Measurements from ENCODE around the gene ANO1. TPM values are rescaled to one million over a fixed set of nuclear protein-coding genes. Genes with fewer than 3 reads are reported as not detected.

ANO1 gene
- total RNA-seq, 1 experiment from 2014 or later, result 17.8 TPM

DNA sequence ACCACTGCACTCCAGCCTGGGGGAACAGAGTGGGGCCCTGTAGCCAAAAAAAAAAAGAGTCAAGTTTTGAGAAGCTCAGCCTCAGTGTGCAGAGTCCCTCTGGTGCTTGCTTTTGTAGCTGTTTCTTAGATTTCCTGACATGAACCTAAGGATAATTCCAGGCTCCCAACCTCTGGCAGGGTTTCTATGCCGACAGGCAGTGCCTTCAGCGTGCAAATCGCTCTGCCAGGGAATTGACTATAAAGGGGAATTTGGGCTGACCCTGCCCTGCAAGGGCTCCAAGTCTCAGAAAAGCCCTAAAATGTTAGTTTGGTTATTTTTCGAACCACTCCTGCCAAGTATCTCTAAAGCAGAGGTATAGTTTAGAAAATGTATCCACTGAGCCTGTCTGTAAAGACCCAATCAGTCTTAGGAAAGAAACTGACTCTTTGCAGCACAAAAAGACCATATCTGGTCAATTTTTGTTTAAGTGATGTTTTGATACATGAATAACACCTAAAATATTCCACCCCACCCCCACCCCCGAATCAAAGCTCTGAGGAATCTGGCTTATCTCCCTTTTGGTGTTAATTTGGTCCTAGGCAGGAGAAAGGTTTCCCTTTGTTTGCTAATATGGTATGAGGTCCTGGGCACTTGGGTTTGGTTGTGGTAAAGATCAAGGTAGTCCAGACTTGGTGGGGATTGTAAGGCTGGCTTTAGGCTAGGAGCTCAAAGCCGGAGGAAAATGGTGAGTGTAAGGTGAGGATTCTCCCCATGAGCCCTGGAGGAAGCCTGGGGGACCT, 49.7 kb downstream of the ANO1 start:
- DNase-seq, result no peak
- Mint-ChIP-seq H3K9me3 (ENCODE audit: low read depth, unreplicated experiment) (no peaks in the 10 kb centered on the region), H3K27ac (ENCODE audit: unreplicated experiment) (no peak overlapping the region), H3K4me1 (ENCODE audit: low read depth, unreplicated experiment) (no peaks in the 10 kb centered on the region), H3K36me3 (ENCODE audit: insufficient read depth, unreplicated experiment) (no peaks in the 10 kb centered on the region), H3K4me3 (ENCODE audit: low read depth, unreplicated experiment) (no peak overlapping the region), H3K27me3 (ENCODE audit: unreplicated experiment) (no peaks in the 10 kb centered on the region)
- BruUV-seq (replicated peaks), result no TSS peak
- TF ChIP-seq, protein P1, sequence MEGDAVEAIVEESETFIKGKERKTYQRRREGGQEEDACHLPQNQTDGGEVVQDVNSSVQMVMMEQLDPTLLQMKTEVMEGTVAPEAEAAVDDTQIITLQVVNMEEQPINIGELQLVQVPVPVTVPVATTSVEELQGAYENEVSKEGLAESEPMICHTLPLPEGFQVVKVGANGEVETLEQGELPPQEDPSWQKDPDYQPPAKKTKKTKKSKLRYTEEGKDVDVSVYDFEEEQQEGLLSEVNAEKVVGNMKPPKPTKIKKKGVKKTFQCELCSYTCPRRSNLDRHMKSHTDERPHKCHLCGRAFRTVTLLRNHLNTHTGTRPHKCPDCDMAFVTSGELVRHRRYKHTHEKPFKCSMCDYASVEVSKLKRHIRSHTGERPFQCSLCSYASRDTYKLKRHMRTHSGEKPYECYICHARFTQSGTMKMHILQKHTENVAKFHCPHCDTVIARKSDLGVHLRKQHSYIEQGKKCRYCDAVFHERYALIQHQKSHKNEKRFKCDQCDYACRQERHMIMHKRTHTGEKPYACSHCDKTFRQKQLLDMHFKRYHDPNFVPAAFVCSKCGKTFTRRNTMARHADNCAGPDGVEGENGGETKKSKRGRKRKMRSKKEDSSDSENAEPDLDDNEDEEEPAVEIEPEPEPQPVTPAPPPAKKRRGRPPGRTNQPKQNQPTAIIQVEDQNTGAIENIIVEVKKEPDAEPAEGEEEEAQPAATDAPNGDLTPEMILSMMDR (IDR thresholded peaks at IDR 0.05; ENCODE audit: unreplicated experiment), result no peak
- CTCF ChIA-PET, result interaction anchor here (0.7 to 0.9 kb wide), 2 partner anchors 19 to 128 kb away, joined by 3 read pairs; no protein-coding TSS in a partner anchor
- intact Hi-C loops (cut with micrococcal nuclease; ENCODE audit: unreplicated experiment), result no loop called here

- TF ChIP-seq, protein P1 (IDR thresholded peaks at IDR 0.05; ENCODE audit: unreplicated experiment), result no peak
- intact Hi-C loops (cut with micrococcal nuclease; ENCODE audit: unreplicated experiment), result no loop called here
- H3K9me3 Mint-ChIP-seq (ENCODE audit: low read depth, unreplicated experiment), result no peaks in the 10 kb centered on the region
- H3K4me1 Mint-ChIP-seq (ENCODE audit: low read depth, unreplicated experiment), result no peaks in the 10 kb centered on the region
- H3K4me3 Mint-ChIP-seq (ENCODE audit: low read depth, unreplicated experiment), result no peak overlapping the region
- peak; percentile 48 for DNase-seq
- H3K27ac Mint-ChIP-seq (ENCODE audit: unreplicated experiment), result no peak overlapping the region
- CTCF ChIA-PET, result interaction anchor here (0.9 kb wide), 1 partner anchor 128 kb away, joined by 3 read pairs; no protein-coding TSS in a partner anchor
- no peaks in the 10 kb centered on the region for H3K36me3 Mint-ChIP-seq (ENCODE audit: insufficient read depth, unreplicated experiment)
- BruUV-seq (replicated peaks), result no TSS peak
- H3K27me3 Mint-ChIP-seq (ENCODE audit: unreplicated experiment), result no peaks in the 10 kb centered on the region
Measured at GRCh38 chr11:70128435-70128906, 50.4 kb downstream of the ANO1 start.

DNA sequence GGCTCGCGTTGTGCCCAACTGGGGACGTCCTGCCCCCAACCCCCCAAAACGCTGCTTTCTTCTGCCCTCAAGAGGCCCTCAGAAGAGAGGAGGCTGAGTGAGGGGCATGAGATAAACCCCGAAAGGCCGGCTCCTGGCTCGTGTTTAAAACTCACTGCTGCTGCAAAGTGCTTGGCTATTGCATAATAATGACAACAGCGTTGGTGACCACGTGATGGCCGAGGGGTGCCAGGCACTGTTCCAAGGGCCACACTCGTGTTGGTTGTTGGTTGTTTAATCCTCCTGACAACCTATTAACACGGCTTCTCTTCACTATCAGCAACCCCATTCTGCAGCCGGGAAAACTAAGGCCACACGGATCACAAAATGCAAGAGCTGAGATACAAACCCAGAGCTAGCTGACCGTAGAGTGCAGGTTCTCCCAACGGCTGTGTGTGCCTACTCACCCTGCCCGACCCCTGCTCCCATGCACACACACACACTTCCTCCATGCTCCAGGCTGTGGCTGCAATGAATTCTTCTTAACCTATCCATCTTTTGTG, 51.0 kb downstream of the ANO1 start:
- no peak for DNase-seq
- TF ChIP-seq, protein P1 (IDR thresholded peaks at IDR 0.05; ENCODE audit: unreplicated experiment), result no peak
- CTCF ChIA-PET, result interaction anchor here (0.7 kb wide), 1 partner anchor 15 kb away, joined by 6 read pairs; no protein-coding TSS in a partner anchor
- H3K36me3 Mint-ChIP-seq (ENCODE audit: insufficient read depth, unreplicated experiment), result no peaks in the 10 kb centered on the region
- no peaks in the 10 kb centered on the region for H3K4me1 Mint-ChIP-seq (ENCODE audit: low read depth, unreplicated experiment)
- no peaks in the 10 kb centered on the region for H3K9me3 Mint-ChIP-seq (ENCODE audit: low read depth, unreplicated experiment)
- BruUV-seq (replicated peaks), result no TSS peak
- H3K27me3 Mint-ChIP-seq (ENCODE audit: unreplicated experiment), result no peaks in the 10 kb centered on the region
- no peak overlapping the region for H3K27ac Mint-ChIP-seq (ENCODE audit: unreplicated experiment)
- H3K4me3 Mint-ChIP-seq (ENCODE audit: low read depth, unreplicated experiment), result no peak overlapping the region
- intact Hi-C loops (cut with micrococcal nuclease; ENCODE audit: unreplicated experiment), result no loop called here

- CTCF ChIA-PET, result no interaction called here
- intact Hi-C loops (cut with micrococcal nuclease; ENCODE audit: unreplicated experiment), result no loop called here
Measured at GRCh38 chr11:70130636-70131035, 52.5 kb downstream of the ANO1 start.

More at GRCh38 chr11:70130636-70131035, 52.5 kb downstream of the ANO1 start:
- H3K4me3 Mint-ChIP-seq (ENCODE audit: low read depth, unreplicated experiment), result no peak overlapping the region
- H3K36me3 Mint-ChIP-seq (ENCODE audit: insufficient read depth, unreplicated experiment), result no peaks in the 10 kb centered on the region
- TF ChIP-seq, protein P1 (IDR thresholded peaks at IDR 0.05; ENCODE audit: unreplicated experiment), result no peak
- H3K9me3 Mint-ChIP-seq (ENCODE audit: low read depth, unreplicated experiment), result no peaks in the 10 kb centered on the region
- H3K27ac Mint-ChIP-seq (ENCODE audit: unreplicated experiment), result no peak overlapping the region
- H3K4me1 Mint-ChIP-seq (ENCODE audit: low read depth, unreplicated experiment), result no peaks in the 10 kb centered on the region
- no peaks in the 10 kb centered on the region for H3K27me3 Mint-ChIP-seq (ENCODE audit: unreplicated experiment)
- DNase-seq, result no peak
- BruUV-seq (replicated peaks), result no TSS peak
